GM12878 (cell line): ENCODE measurements around the gene MLLT3.

Experiments used
- CEBPB ChIP-seq, 2 experiments: fragments of 150-350 bp in 1 of 2; IDR thresholded peaks; 2 replicates each; pipeline ENCODE4 v1.6.1; 2012 to 2014; ENCODE audit warnings: low read depth in 2 of 2, low read length in 2 of 2, borderline replicate concordance in 1 of 2, inconsistent platforms in 1 of 2
- CTCF ChIP-seq, 3 experiments: IDR thresholded peaks in 2 of 3; conservative IDR thresholded peaks in 1 of 3; 2 replicates each; pipeline ENCODE4 v1.5.1; 2011; ENCODE audit warnings: low read depth in 3 of 3, low read length in 3 of 3, mild to moderate bottlenecking in 3 of 3, control low read depth in 2 of 3, moderate library complexity in 2 of 3, inconsistent platforms in 1 of 3, mixed read lengths in 1 of 3; ENCODE audit not compliant: control insufficient read depth in 2 of 3, insufficient read depth in 1 of 3; ENCODE audit errors: extremely low read depth in 1 of 3
- NRF1 ChIP-seq: conservative IDR thresholded peaks from 2 replicates; pipeline ENCODE4 v1.6.1; 2011; ENCODE audit warnings: mild to moderate bottlenecking, low read depth, low read length, improper control_type of control experiment
- RAD21 ChIP-seq: IDR thresholded peaks from 2 replicates; pipeline ENCODE4 v1.6.1; 2011; ENCODE audit warnings: mild to moderate bottlenecking, low read depth, low read length, moderate library complexity; ENCODE audit not compliant: insufficient read depth
- RAD51 ChIP-seq: fragments of 450-650 bp; IDR thresholded peaks from 2 replicates; pipeline ENCODE4 v1.6.1; 2016; ENCODE audit warnings: moderate library complexity, mild to moderate bottlenecking, inconsistent platforms
- SPI1 ChIP-seq: IDR thresholded peaks from 2 replicates; pipeline ENCODE4 v1.6.1; 2011; ENCODE audit warnings: low read depth, mild to moderate bottlenecking, low read length, moderate library complexity, borderline replicate concordance; ENCODE audit not compliant: insufficient read depth
- TCF12 ChIP-seq: IDR thresholded peaks from 2 replicates; pipeline ENCODE4 v1.6.1; 2011; ENCODE audit warnings: low read depth, mild to moderate bottlenecking, low read length
- USF1 ChIP-seq: IDR thresholded peaks from 2 replicates; pipeline ENCODE4 v1.6.1; 2011; ENCODE audit warnings: borderline replicate concordance, low read depth, mild to moderate bottlenecking, moderate library complexity, mixed read lengths, low read length; ENCODE audit not compliant: insufficient read depth; ENCODE audit errors: extremely low read length
- ZBTB4 ChIP-seq: fragments of 450-650 bp; formaldehyde crosslinking; IDR thresholded peaks from 2 replicates; pipeline ENCODE4 v1.4.0; 2022; ENCODE audit warnings: mild to moderate bottlenecking, moderate library complexity
- ZNF622 ChIP-seq: fragments of 450-650 bp; IDR thresholded peaks from 2 replicates; pipeline ENCODE4 v1.6.1; 2017; ENCODE audit warnings: mild to moderate bottlenecking, inconsistent platforms

GRCh38 chr9:20333991-20334390 is 288.3 kb downstream of the MLLT3 start:
- TF ChIP-seq CEBPB (IDR thresholded peaks at IDR 0.05; ENCODE audit: borderline replicate concordance in 1 of 2, low read depth in 2 of 2, low read length in 2 of 2) (no peak), USF1 (no peak), RAD51 (no peak), SPI1 (no peak), CTCF (IDR thresholded peaks at IDR 0.05 in 2 of 3, conservative IDR thresholded peaks at IDR 0.05 in 1 of 3; ENCODE audit: control insufficient read depth in 2 of 3, extremely low read depth in 1 of 3, insufficient read depth in 1 of 3, low read depth in 3 of 3, low read length in 3 of 3) (no peak), NRF1 (no peak), ZNF622 (no peak), ZBTB4 (no peak), TCF12 (no peak), RAD21 (no peak)
